Measurements from ENCODE around the gene TAF9B.
"Not testable (repeated sequence)": the region's sequence is repeated elsewhere in the genome, so short reads cannot be mapped to it uniquely, and the experiment has no call there.

The TAF9B gene

GRCh38 chrX:78139160-78140123, at the start of gene TAF9B:
TSS of gene TAF9B (minus strand) at chrX:78139650. CDS start at chrX:78139611, 39 bp downstream.
- DNase-seq (ENCODE audit: low read depth): peak; percentile 76

GRCh38 chrX:78182881-78183280, 43.4 kb upstream of the TAF9B start:
- DNase-seq (ENCODE audit: low read depth): no peak

- no peak for DNase-seq (ENCODE audit: low read depth)
Observed at GRCh38 chrX:78181307-78181706, 41.9 kb upstream of the TAF9B start.

GRCh38 chrX:78168065-78168464, 28.6 kb upstream of the TAF9B start:
- no peak for DNase-seq (ENCODE audit: low read depth)

- no peak for DNase-seq (ENCODE audit: low read depth)
Observed at GRCh38 chrX:78165425-78165824, 26.0 kb upstream of the TAF9B start.

- not testable (repeated sequence) for DNase-seq (ENCODE audit: low read depth)
Observed at GRCh38 chrX:78163175-78163574, 23.7 kb upstream of the TAF9B start.

- not testable (repeated sequence) for DNase-seq (ENCODE audit: low read depth)
Observed at GRCh38 chrX:78160711-78161110, 21.3 kb upstream of the TAF9B start.

GRCh38 chrX:78157846-78158245, 18.4 kb upstream of the TAF9B start:
- not testable (repeated sequence) for DNase-seq (ENCODE audit: low read depth)

- not testable (repeated sequence) for DNase-seq (ENCODE audit: low read depth)
Observed at GRCh38 chrX:78157373-78157772, 17.9 kb upstream of the TAF9B start.

- not testable (repeated sequence) for DNase-seq (ENCODE audit: low read depth)
Observed at GRCh38 chrX:78147002-78147540, 7.6 kb upstream of the TAF9B start.

- DNase-seq (ENCODE audit: low read depth): no peak
Observed at GRCh38 chrX:78140206-78140605, 756 bp upstream of the TAF9B start.

- DNase-seq (ENCODE audit: low read depth): no peak
Observed at GRCh38 chrX:78133238-78133960, 6.1 kb downstream of the TAF9B start.

GRCh38 chrX:78131117-78131516, 8.3 kb downstream of the TAF9B start:
- DNase-seq (ENCODE audit: low read depth): no peak

- no peak for DNase-seq (ENCODE audit: low read depth)
Observed at GRCh38 chrX:78130396-78130795, 9.1 kb downstream of the TAF9B start.

- DNase-seq (ENCODE audit: low read depth): no peak
Observed at GRCh38 chrX:78129714-78130113, 9.7 kb downstream of the TAF9B start.

- not testable (repeated sequence) for DNase-seq (ENCODE audit: low read depth)
Observed at GRCh38 chrX:78125781-78126180, 13.7 kb downstream of the TAF9B start.

GRCh38 chrX:78125148-78125547, 14.3 kb downstream of the TAF9B start:
- DNase-seq (ENCODE audit: low read depth): no peak

GRCh38 chrX:78124307-78124706, 15.1 kb downstream of the TAF9B start:
- no peak for DNase-seq (ENCODE audit: low read depth)

GRCh38 chrX:78123190-78123589, 16.3 kb downstream of the TAF9B start:
- peak; percentile 26 for DNase-seq (ENCODE audit: low read depth)

GRCh38 chrX:78119521-78120227, 19.8 kb downstream of the TAF9B start:
- DNase-seq (ENCODE audit: low read depth): no peak

- no peak for DNase-seq (ENCODE audit: low read depth)
Observed at GRCh38 chrX:78118628-78119027, 20.8 kb downstream of the TAF9B start.

GRCh38 chrX:78116766-78117165, 22.7 kb downstream of the TAF9B start:
- no peak for DNase-seq (ENCODE audit: low read depth)
